Smooth muscle cell (in vitro differentiated cells): ENCODE data around the gene RAG2. TPM values are rescaled to one million over a fixed set of nuclear protein-coding genes. Genes with fewer than 3 reads are reported as not detected.

Experiments
- DNase-seq: peaks from one replicate; lab custom pipeline; 2025; ENCODE audit not compliant: unreplicated experiment; lab: John Stamatoyannopoulos, UW
- H2AFZ ChIP-seq: fragments of 200-600 bp; sonication (generic); 2 replicates; pipeline ENCODE4 v1.6.0; 2016; ENCODE audit warnings: antibody characterized with exemption, low read depth, mild to moderate bottlenecking
- H3F3A ChIP-seq: fragments of 200-600 bp; sonication (generic); 2 replicates; pipeline ENCODE4 v1.6.0; 2017; ENCODE audit warnings: antibody characterized with exemption, low read depth
- H3K27ac ChIP-seq: fragments of 200-600 bp; sonication (generic); 2 replicates; pipeline ENCODE4 v1.5.1; 2016; ENCODE audit warnings: low read depth, mild to moderate bottlenecking
- H3K27me3 ChIP-seq: fragments of 200-600 bp; sonication (generic); 2 replicates; pipeline ENCODE4 v1.6.1; 2016; ENCODE audit warnings: low read depth, mild to moderate bottlenecking
- H3K36me3 ChIP-seq: fragments of 200-600 bp; sonication (generic); 2 replicates; pipeline ENCODE4 v1.5.1; 2016; ENCODE audit warnings: low read depth
- H3K4me1 ChIP-seq: fragments of 200-600 bp; sonication (generic); 2 replicates; pipeline ENCODE4 v1.5.1; 2016; ENCODE audit warnings: low read depth
- H3K4me2 ChIP-seq: fragments of 200-600 bp; sonication (generic); 2 replicates; pipeline ENCODE4 v1.6.0; 2016; ENCODE audit warnings: mild to moderate bottlenecking
- H3K4me3 ChIP-seq: fragments of 200-600 bp; sonication (generic); 2 replicates; pipeline ENCODE4 v1.5.1; 2016; ENCODE audit warnings: mild to moderate bottlenecking
- H3K79me2 ChIP-seq: fragments of 200-600 bp; sonication (generic); 2 replicates; pipeline ENCODE4 v1.6.0; 2016; ENCODE audit warnings: low read depth, mild to moderate bottlenecking
- H3K9ac ChIP-seq: fragments of 200-600 bp; sonication (generic); 2 replicates; pipeline ENCODE4 v1.6.0; 2016; ENCODE audit warnings: low read depth
- H3K9me3 ChIP-seq: fragments of 200-600 bp; sonication (generic); replicated peaks from 2 replicates; pipeline ENCODE4 v1.5.1; 2016; ENCODE audit warnings: low read depth
- H4K20me1 ChIP-seq: fragments of 200-600 bp; sonication (generic); 2 replicates; pipeline ENCODE4 v1.6.0; 2016; ENCODE audit warnings: low read depth
- CTCF ChIP-seq: fragments of 200-600 bp; sonication (generic); IDR thresholded peaks from 2 replicates; pipeline ENCODE4 v1.5.1; 2017; ENCODE audit warnings: borderline replicate concordance, mild to moderate bottlenecking, antibody characterized with exemption; ENCODE audit not compliant: insufficient read depth, poor library complexity, severe bottlenecking
- WGBS: methylation state at CpG from one replicate; pipeline ENCODE4 v1.1.7; 2016; ENCODE audit warnings: low lambda C conversion rate; 5-methylcytosine and 5-hydroxymethylcytosine counted together
- polyA plus RNA-seq: library from polyadenylated mRNA; unstranded; fragments of >200 nt; fragmentation: Nextera tagmentation; extraction: Ambion mirVana; gene quantifications from 2 replicates; pipeline ENCODE4 v1.2.1, GENCODE V29; 2016
- total RNA-seq: library from RNA; depleted of rRNA; stranded (reverse); fragments of >200 nt; gene quantifications from 2 replicates; pipeline ENCODE4 v1.2.3, GENCODE V29; 2014

The RAG2 gene
- total and polyA plus RNA-seq, 2 experiments from 2014 or later: not detected

- no peaks in the 10 kb centered on the region for H4K20me1 ChIP-seq
- TF ChIP-seq CTCF: no peak
- H3K27me3 ChIP-seq: no peaks in the 10 kb centered on the region
- H3K4me3 ChIP-seq: no peak overlapping the region
- H3K79me2 ChIP-seq: no peaks in the 10 kb centered on the region
- no peak overlapping the region for H3K4me2 ChIP-seq
- H3K4me1 ChIP-seq: no peaks in the 10 kb centered on the region
- 64% methylated on average over 1 of the region's 1 CpG for WGBS
- H3K36me3 ChIP-seq: no peaks in the 10 kb centered on the region
- no peak for DNase-seq
- no peak overlapping the region for H2AFZ ChIP-seq
- no peak overlapping the region for H3K9ac ChIP-seq
- no peak overlapping the region for H3K27ac ChIP-seq
- no peaks in the 10 kb centered on the region for H3K9me3 ChIP-seq
- H3F3A ChIP-seq: no peaks in the 10 kb centered on the region
Measured at GRCh38 chr11:36550385-36551115, 47.5 kb downstream of the RAG2 start.

Other genes with a start within 250 kb of the RAG2 start
- 18.9 and 19.7 TPM in 2 replicates for gene TRAF6, start 88.0 kb downstream of the RAG2 start, total RNA-seq
- 9.9 and 14.7 TPM in 2 replicates for gene TRAF6, start 88.0 kb downstream of the RAG2 start, polyA plus RNA-seq
- gene RAG1, start 30.2 kb downstream of the RAG2 start, total RNA-seq: 2.7 and 3.7 TPM in 2 replicates
- 0.86 and 1.7 TPM in 2 replicates for gene RAG1, start 30.2 kb downstream of the RAG2 start, polyA plus RNA-seq
- gene IFTAP, start 3.7 kb downstream of the RAG2 start, total RNA-seq: 17.8 and 41.8 TPM in 2 replicates
- 24.7 and 33.1 TPM in 2 replicates for gene IFTAP, start 3.7 kb downstream of the RAG2 start, polyA plus RNA-seq